Keratinocyte (primary cell): ENCODE results near the gene PCK1. TPM values are rescaled to one million over a fixed set of nuclear protein-coding genes. Genes with fewer than 3 reads are reported as not detected.

Experiments used
- DNase-seq: peaks from one replicate; pipeline ENCODE4 v3.0.0-alpha.2; 2011; ENCODE audit warnings: low read depth, missing footprints, low spot score
- FAIRE-seq: peaks from 2 replicates; lab custom pipeline; 2011; peaks lifted over from hg19 to GRCh38; lab: Jason Lieb, UNC
- H2AFZ ChIP-seq: 2 replicates; pipeline ENCODE4 v1.6.0; 2012; ENCODE audit warnings: low read length, control low read depth, inconsistent platforms; ENCODE audit not compliant: control insufficient read depth
- H3K27ac ChIP-seq: 2 replicates; pipeline ENCODE4 v1.5.1; 2011; ENCODE audit warnings: low read length; ENCODE audit not compliant: control insufficient read depth, insufficient read depth
- H3K27me3 ChIP-seq: 3 replicates; pipeline ENCODE4 v1.6.0; 2011; ENCODE audit warnings: low read length; ENCODE audit not compliant: control insufficient read depth, insufficient read depth; ENCODE audit errors: extremely low read depth
- H3K36me3 ChIP-seq, 2 experiments: 2 replicates in 1 of 2; 3 replicates in 1 of 2; pipeline ENCODE4 v1.5.1; 2011; ENCODE audit warnings: low read length in 2 of 2, mild to moderate bottlenecking in 1 of 2; ENCODE audit not compliant: control insufficient read depth in 2 of 2, insufficient read depth in 2 of 2; ENCODE audit errors: extremely low read depth in 1 of 2
- H3K4me1 ChIP-seq: 3 replicates; pipeline ENCODE4 v1.5.1; 2011; ENCODE audit warnings: low read length; ENCODE audit not compliant: control insufficient read depth, insufficient read depth; ENCODE audit errors: extremely low read depth
- H3K4me2 ChIP-seq: 3 replicates; pipeline ENCODE4 v1.6.0; 2011; ENCODE audit warnings: low read depth, low read length; ENCODE audit not compliant: control insufficient read depth, insufficient read depth; ENCODE audit errors: extremely low read depth
- H3K4me3 ChIP-seq, 3 experiments: fragments of 200-600 bp in 1 of 3; sonication (generic) in 1 of 3; 2 replicates in 2 of 3; 3 replicates in 1 of 3; pipeline ENCODE4 v1.5.1; 2011 to 2016; ENCODE audit warnings: low read length in 3 of 3, mild to moderate bottlenecking in 3 of 3, control low read depth in 2 of 3, inconsistent platforms in 1 of 3, low read depth in 1 of 3, mixed read lengths in 1 of 3, mixed run types in 1 of 3, moderate library complexity in 1 of 3; ENCODE audit not compliant: control insufficient read depth in 2 of 3, insufficient read depth in 2 of 3; ENCODE audit errors: extremely low read depth in 1 of 3
- H3K79me2 ChIP-seq: 2 replicates; pipeline ENCODE4 v1.6.0; 2012; ENCODE audit warnings: low read length; ENCODE audit not compliant: control insufficient read depth, insufficient read depth
- H3K9ac ChIP-seq: 3 replicates; pipeline ENCODE4 v1.6.0; 2011; ENCODE audit warnings: low read length; ENCODE audit not compliant: control insufficient read depth, insufficient read depth; ENCODE audit errors: extremely low read depth
- H3K9me1 ChIP-seq: 3 replicates; pipeline ENCODE4 v1.6.0; 2011; ENCODE audit warnings: low read length; ENCODE audit not compliant: control insufficient read depth, insufficient read depth; ENCODE audit errors: extremely low read depth
- H3K9me3 ChIP-seq: 2 replicates; pipeline ENCODE4 v1.5.1; 2012; ENCODE audit warnings: low read depth, low read length; ENCODE audit not compliant: control insufficient read depth
- H4K20me1 ChIP-seq: 3 replicates; pipeline ENCODE4 v1.6.0; 2011; ENCODE audit warnings: low read length; ENCODE audit not compliant: control insufficient read depth, insufficient read depth; ENCODE audit errors: extremely low read depth
- EZH2 ChIP-seq: IDR thresholded peaks from one replicate; pipeline ENCODE4 v1.6.1; 2012; ENCODE audit warnings: inconsistent platforms, mild to moderate bottlenecking, low read length, moderate library complexity
- dilution Hi-C: fragments of 300-500 bp; cut with MboI; formaldehyde crosslinking; loops from one replicate; pipeline ENCODE4 v1.7.0; 2020; ENCODE audit warnings: low sequenced_read_pairs; ENCODE audit not compliant: extremely low pct_ligation_motif_present
- polyA plus RNA-seq, 5 experiments: library from polyadenylated mRNA; depleted of rRNA in 3 of 5; stranded (reverse) in 3 of 5; stranded (forward) in 1 of 5; unstranded in 1 of 5; fragments of >200 nt; gene quantifications; 1 replicate in 1 of 5; 2 replicates in 3 of 5; 3 replicates in 1 of 5; pipeline versions ENCODE4 v1.2.1 to v1.2.3, GENCODE V29; 2011 to 2012; ENCODE audit warnings: missing spikeins in 2 of 5, low read depth in 1 of 5, low replicate concordance in 1 of 5
- TF ChIP-seq, protein P1 (sequence below), 3 experiments: IDR thresholded peaks in 1 of 3; conservative IDR thresholded peaks in 1 of 3; optimal IDR thresholded peaks in 1 of 3; 2 replicates in 2 of 3; 3 replicates in 1 of 3; pipeline versions ENCODE3 to v1.5.1; 2011; ENCODE audit warnings: low read length in 3 of 3, mild to moderate bottlenecking in 3 of 3, moderate library complexity in 2 of 3, control low read depth in 1 of 3, inconsistent platforms in 1 of 3; ENCODE audit not compliant: insufficient read depth in 2 of 3; ENCODE audit errors: extremely low read depth in 1 of 3

PCK1 gene
- polyA plus RNA-seq, 1 donor (not counting 4 experiments of a cell fraction or from before 2014, with no cell fraction given): not detected

DNA sequence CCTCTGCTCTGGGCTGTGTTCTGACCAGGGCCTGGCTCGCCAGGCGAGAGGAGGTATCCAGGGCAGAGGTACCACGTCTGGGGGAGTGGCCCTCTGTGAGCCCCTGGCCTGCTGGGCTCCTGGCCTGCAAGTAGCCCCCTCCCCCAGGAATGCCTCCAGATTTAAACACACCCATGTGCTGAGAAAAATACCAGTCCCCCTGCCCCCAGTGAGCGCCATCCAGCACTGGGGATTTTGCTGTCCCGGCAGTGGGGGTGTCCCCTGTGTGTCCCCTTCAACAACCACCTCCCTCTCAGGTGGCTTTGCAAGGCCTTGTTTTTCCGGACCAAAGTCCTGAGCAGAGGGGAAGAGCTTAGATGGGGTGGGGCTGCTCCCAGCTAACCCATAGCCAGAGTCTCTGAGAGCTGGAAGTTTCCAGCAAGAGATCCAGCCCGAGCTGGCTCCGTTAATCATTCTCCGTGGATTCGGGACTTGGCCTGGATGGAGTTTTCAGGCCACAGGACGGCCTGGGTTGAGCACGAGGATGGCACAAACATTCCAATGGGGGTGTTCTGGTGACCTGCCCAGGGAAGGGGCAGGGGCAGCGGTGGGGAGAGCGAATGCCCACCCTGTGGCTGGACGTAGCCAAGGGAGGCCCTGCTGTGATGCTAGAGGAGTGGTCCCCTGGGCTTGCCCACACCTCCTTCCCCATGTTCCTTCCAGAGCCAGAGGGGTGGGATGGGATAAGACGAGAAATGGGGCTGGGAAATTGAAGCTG is 29.0 kb downstream of the PCK1 start:
- no peak for DNase-seq
- no peak overlapping the region for H3K9ac ChIP-seq
- H3K4me1 ChIP-seq: no peaks in the 10 kb centered on the region
- no peak for FAIRE-seq
- dilution Hi-C loops: no loop called here
- H3K4me2 ChIP-seq: no peak overlapping the region
- TF ChIP-seq, protein P1, sequence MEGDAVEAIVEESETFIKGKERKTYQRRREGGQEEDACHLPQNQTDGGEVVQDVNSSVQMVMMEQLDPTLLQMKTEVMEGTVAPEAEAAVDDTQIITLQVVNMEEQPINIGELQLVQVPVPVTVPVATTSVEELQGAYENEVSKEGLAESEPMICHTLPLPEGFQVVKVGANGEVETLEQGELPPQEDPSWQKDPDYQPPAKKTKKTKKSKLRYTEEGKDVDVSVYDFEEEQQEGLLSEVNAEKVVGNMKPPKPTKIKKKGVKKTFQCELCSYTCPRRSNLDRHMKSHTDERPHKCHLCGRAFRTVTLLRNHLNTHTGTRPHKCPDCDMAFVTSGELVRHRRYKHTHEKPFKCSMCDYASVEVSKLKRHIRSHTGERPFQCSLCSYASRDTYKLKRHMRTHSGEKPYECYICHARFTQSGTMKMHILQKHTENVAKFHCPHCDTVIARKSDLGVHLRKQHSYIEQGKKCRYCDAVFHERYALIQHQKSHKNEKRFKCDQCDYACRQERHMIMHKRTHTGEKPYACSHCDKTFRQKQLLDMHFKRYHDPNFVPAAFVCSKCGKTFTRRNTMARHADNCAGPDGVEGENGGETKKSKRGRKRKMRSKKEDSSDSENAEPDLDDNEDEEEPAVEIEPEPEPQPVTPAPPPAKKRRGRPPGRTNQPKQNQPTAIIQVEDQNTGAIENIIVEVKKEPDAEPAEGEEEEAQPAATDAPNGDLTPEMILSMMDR (optimal IDR thresholded peaks at IDR 0.05 in 1 of 3, IDR thresholded peaks at IDR 0.05 in 1 of 3, conservative IDR thresholded peaks at IDR 0.05 in 1 of 3; ENCODE audit: extremely low read depth in 1 of 3, insufficient read depth in 2 of 3, low read length in 3 of 3): no peak
- TF ChIP-seq EZH2: no peak
- no peak overlapping the region for H2AFZ ChIP-seq
- no peaks in the 10 kb centered on the region for H3K79me2 ChIP-seq
- H3K9me3 ChIP-seq: peaks cover 3% of the 10 kb centered on the region
- no peak overlapping the region for H3K27ac ChIP-seq
- H3K9me1 ChIP-seq: no peaks in the 10 kb centered on the region
- no peaks in the 10 kb centered on the region for H3K36me3 ChIP-seq
- no peaks in the 10 kb centered on the region for H4K20me1 ChIP-seq
- H3K27me3 ChIP-seq: peaks cover 36% of the 10 kb centered on the region
- no peak overlapping the region for H3K4me3 ChIP-seq

DNA sequence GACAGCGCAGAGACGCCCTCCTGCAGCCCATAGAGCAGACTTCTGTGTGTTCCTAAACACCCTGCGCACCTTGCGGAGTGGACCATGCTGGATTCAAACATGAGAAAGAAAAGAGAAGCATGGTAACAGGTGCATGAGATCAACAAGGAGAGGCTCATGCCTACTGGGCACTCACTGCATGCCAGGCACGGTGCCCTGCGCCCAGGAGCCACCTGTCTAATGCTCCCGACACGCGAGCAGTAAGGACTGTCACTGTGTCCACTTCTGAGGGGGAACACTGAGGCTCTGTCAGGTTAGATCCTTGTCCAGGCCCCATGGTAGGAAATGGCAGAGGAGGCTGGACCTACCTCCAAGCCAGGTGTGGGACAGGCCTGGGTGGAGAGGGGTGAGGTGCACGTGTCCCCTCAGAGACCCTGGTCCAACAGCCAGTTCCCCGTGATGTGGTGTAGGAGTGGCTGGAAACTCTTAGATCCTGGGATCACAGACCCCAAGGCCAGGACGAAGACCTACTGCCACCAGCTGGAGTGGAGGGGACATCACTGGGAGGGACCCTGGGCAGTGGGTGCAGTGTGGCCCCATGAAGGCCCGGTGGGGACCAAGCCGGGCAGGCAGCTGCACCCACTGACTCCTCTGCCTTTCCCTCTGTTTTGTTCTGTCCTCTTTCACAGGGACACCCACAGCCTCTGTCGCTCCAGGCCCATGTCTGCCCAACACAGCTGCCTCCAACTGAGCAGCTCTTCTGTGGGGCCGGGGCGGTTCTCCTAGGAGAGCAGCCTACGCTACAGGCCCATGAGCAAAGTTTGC is 29.8 kb downstream of the PCK1 start:
- H4K20me1 ChIP-seq: no peaks in the 10 kb centered on the region
- dilution Hi-C loops: no loop called here
- DNase-seq (no peak), FAIRE-seq (no peak)
- no peaks in the 10 kb centered on the region for H3K9me1 ChIP-seq
- TF ChIP-seq EZH2: no peak
- TF ChIP-seq, protein P1 (optimal IDR thresholded peaks at IDR 0.05 in 1 of 3, IDR thresholded peaks at IDR 0.05 in 1 of 3, conservative IDR thresholded peaks at IDR 0.05 in 1 of 3; ENCODE audit: extremely low read depth in 1 of 3, insufficient read depth in 2 of 3, low read length in 3 of 3): no peak
- no peaks in the 10 kb centered on the region for H3K36me3 ChIP-seq
- H3K9me3 ChIP-seq: peaks cover 3% of the 10 kb centered on the region
- peaks cover 36% of the 10 kb centered on the region for H3K27me3 ChIP-seq
- H3K4me1 ChIP-seq: no peaks in the 10 kb centered on the region
- H2AFZ ChIP-seq: no peak overlapping the region
- H3K79me2 ChIP-seq: no peaks in the 10 kb centered on the region
- H3K4me2 ChIP-seq: no peak overlapping the region
- no peak overlapping the region for H3K4me3 ChIP-seq
- no peak overlapping the region for H3K27ac ChIP-seq
- H3K9ac ChIP-seq: no peak overlapping the region
